Testis (tissue), 2 donors: ENCODE measurements around the gene NFIB.

Experiments used
- CTCF ChIP-seq, 3 experiments: fragments of 450-650 bp in 2 of 3; fragments of 200-600 bp in 1 of 3; sonication (generic) in 1 of 3; IDR thresholded peaks; one replicate each; pipeline ENCODE4 v1.5.1; 2016 to 2019; ENCODE audit warnings: antibody characterized with exemption in 3 of 3, mild to moderate bottlenecking in 2 of 3, moderate library complexity in 1 of 3
- POLR2A ChIP-seq: fragments of 450-650 bp; IDR thresholded peaks from one replicate; pipeline ENCODE4 v1.6.1; 2017; ENCODE audit warnings: antibody characterized with exemption, mild to moderate bottlenecking, moderate library complexity

DNA sequence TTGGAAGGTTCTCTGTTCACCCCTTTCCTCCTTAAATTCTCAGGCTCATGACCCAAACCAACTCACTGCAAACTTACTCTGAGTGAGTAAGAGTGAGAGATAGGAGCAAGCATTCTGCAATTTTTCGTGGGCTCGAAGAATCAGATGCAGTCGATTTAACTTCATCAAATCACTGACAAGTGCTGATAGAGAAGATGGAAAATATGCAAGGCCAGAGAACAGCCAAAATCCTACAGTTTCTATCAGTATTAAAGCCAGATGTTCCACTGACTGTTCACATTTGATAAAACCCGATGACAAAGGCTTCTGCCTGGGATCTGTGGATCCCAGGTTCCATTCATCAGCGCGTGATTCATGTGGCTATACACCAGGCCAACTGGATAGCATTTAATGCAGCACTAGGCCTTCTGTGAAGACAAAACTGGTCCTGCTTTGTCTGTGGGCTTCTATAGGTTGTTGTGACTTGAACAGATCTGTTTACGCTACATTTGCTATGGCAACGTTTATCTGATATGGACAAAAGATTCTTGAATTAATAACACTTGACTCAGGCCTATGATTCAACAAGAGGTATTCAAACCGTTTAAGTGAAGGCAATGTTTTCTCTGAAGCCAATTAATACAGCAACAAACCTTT is 251.2 kb downstream of the NFIB start:
- TF ChIP-seq CTCF (IDR thresholded peaks at IDR 0.05) (no peak), POLR2A (no peak)
